K562 (cell line): ENCODE results near the gene TUBG2. TPM values are rescaled to one million over a fixed set of nuclear protein-coding genes. Genes with fewer than 3 reads are reported as not detected.

Experiments
- HCFC1 ChIP-seq: IDR thresholded peaks from 2 replicates; pipeline ENCODE4 v1.6.1; 2012; ENCODE audit warnings: low read depth, low read length, improper control_type of control experiment
- HNRNPLL ChIP-seq: fragments of 200-400 bp; formaldehyde crosslinking; IDR thresholded peaks from 2 replicates; pipeline ENCODE4 v1.6.1; 2017; ENCODE audit warnings: low read length, low read depth, mild to moderate bottlenecking; ENCODE audit not compliant: poor library complexity, severe bottlenecking
- MAFF ChIP-seq: IDR thresholded peaks from 2 replicates; pipeline ENCODE4 v1.6.1; 2012; ENCODE audit warnings: low read length, improper control_type of control experiment
- NFIX ChIP-seq: fragments of 250-450 bp; sonication (Bioruptor Pico); IDR thresholded peaks from 2 replicates; pipeline ENCODE4 v1.4.0; 2020; ENCODE audit warnings: low read depth, mild to moderate bottlenecking, moderate library complexity
- NR2C2 ChIP-seq, 2 experiments: fragments of 200-800 bp in 1 of 2; sonication (Bioruptor generic) in 1 of 2; sonication (generic) in 1 of 2; formaldehyde crosslinking in 1 of 2; IDR thresholded peaks; 2 replicates each; pipeline versions ENCODE4 v1.6.1 to v1.8.0; 2016 to 2022; ENCODE audit warnings: mild to moderate bottlenecking in 1 of 2, missing compliant biosample characterization in 1 of 2, missing genetic modification characterization in 1 of 2, missing genetic modification reagents in 1 of 2
- TEAD4 ChIP-seq, 2 experiments: sonication (generic) in 1 of 2; formaldehyde crosslinking in 1 of 2; IDR thresholded peaks; 2 replicates each; pipeline versions ENCODE4 v1.6.1 to v1.8.0; 2012 to 2022; ENCODE audit warnings: borderline replicate concordance in 1 of 2, inconsistent platforms in 1 of 2, low read length in 1 of 2, mild to moderate bottlenecking in 1 of 2, missing genetic modification reagents in 1 of 2
- TGIF2 ChIP-seq: sonication (generic); formaldehyde crosslinking; IDR thresholded peaks from 2 replicates; pipeline ENCODE4 v1.8.1; 2022; ENCODE audit warnings: mild to moderate bottlenecking, missing genetic modification reagents, moderate library complexity
- XRCC5 ChIP-seq: fragments of 200-400 bp; formaldehyde crosslinking; IDR thresholded peaks from 2 replicates; pipeline ENCODE4 v1.6.1; 2017; ENCODE audit warnings: low read depth, mild to moderate bottlenecking, low read length
- YY1 ChIP-seq, 3 experiments: IDR thresholded peaks; 2 replicates each; pipeline ENCODE4 v1.6.1; 2011; ENCODE audit warnings: low read length in 2 of 3, mild to moderate bottlenecking in 2 of 3, moderate library complexity in 2 of 3, borderline replicate concordance in 1 of 3, control low read depth in 1 of 3, low read depth in 1 of 3; ENCODE audit not compliant: insufficient read depth in 3 of 3, insufficient replicate concordance in 2 of 3, control insufficient read depth in 1 of 3, insufficient read length in 1 of 3; ENCODE audit errors: extremely low read depth in 1 of 3
- ZC3H8 ChIP-seq: fragments of 450-650 bp; IDR thresholded peaks from 2 replicates; pipeline ENCODE4 v1.6.1; 2017
- ZNF316 ChIP-seq: fragments of 450-650 bp; IDR thresholded peaks from 2 replicates; pipeline ENCODE4 v1.6.1; 2016
- ZNF384 ChIP-seq: IDR thresholded peaks from 2 replicates; pipeline ENCODE4 v1.6.1; 2012; ENCODE audit warnings: low read depth, low read length, improper control_type of control experiment
- polyA plus RNA-seq, 8 experiments: library from polyadenylated mRNA; depleted of rRNA in 4 of 8; stranded (reverse) in 5 of 8; unstranded in 3 of 8; fragments of >200 nt; fragmentation: Nextera tagmentation in 2 of 8; fragmentation: Illumina TruSeq in 1 of 8; extraction: Ambion mirVana in 2 of 8; extraction: Trizol in 1 of 8; gene quantifications; 2 replicates each; pipeline versions ENCODE4 v1.2.1 to v1.2.3, GENCODE V29; 2011 to 2014; ENCODE audit warnings: inconsistent platforms in 1 of 8, missing spikeins in 1 of 8
- total RNA-seq, 7 experiments: library from RNA; depleted of rRNA in 6 of 7; stranded (reverse); fragments of >200 nt in 6 of 7; fragmentation: Illumina TruSeq in 2 of 7; extraction: Trizol in 2 of 7; gene quantifications; 2 replicates each; pipeline versions ENCODE4 v1.2.1 to v1.2.3, GENCODE V29; 2011 to 2021; ENCODE audit warnings: low replicate concordance in 1 of 7
- TF ChIP-seq, protein P1 (sequence below): IDR thresholded peaks from 3 replicates; pipeline ENCODE4 v1.6.1; 2011; ENCODE audit warnings: borderline replicate concordance, mild to moderate bottlenecking; ENCODE audit not compliant: insufficient read length, insufficient read depth
- TF ChIP-seq, protein P2 (sequence below): fragments of 450-650 bp; IDR thresholded peaks from 2 replicates; pipeline ENCODE4 v1.6.1; 2016; ENCODE audit warnings: antibody characterized with exemption
- TF ChIP-seq, protein P3 (sequence below): fragments of 250-450 bp; sonication (Bioruptor Pico); IDR thresholded peaks from 2 replicates; pipeline ENCODE4 v1.9.0; 2021; ENCODE audit warnings: mild to moderate bottlenecking
- TF ChIP-seq, protein P4 (sequence below): fragments of 150-350 bp; IDR thresholded peaks from 2 replicates; pipeline ENCODE4 v1.6.1; 2014; ENCODE audit warnings: low read depth, mild to moderate bottlenecking, low read length, borderline replicate concordance
- TF ChIP-seq, protein P5 (sequence below): fragments of 450-650 bp; formaldehyde crosslinking; conservative IDR thresholded peaks from 2 replicates; pipeline ENCODE4 v1.4.0; 2022; ENCODE audit warnings: mild to moderate bottlenecking, missing genetic modification characterization

TUBG2 gene
- total and polyA plus RNA-seq, 9 of the 15 experiments (the other 6 are each of a cell fraction or from before 2014, with no cell fraction given): 0.09 to 0.80 (median 0.24) TPM; not detected in 2

DNA sequence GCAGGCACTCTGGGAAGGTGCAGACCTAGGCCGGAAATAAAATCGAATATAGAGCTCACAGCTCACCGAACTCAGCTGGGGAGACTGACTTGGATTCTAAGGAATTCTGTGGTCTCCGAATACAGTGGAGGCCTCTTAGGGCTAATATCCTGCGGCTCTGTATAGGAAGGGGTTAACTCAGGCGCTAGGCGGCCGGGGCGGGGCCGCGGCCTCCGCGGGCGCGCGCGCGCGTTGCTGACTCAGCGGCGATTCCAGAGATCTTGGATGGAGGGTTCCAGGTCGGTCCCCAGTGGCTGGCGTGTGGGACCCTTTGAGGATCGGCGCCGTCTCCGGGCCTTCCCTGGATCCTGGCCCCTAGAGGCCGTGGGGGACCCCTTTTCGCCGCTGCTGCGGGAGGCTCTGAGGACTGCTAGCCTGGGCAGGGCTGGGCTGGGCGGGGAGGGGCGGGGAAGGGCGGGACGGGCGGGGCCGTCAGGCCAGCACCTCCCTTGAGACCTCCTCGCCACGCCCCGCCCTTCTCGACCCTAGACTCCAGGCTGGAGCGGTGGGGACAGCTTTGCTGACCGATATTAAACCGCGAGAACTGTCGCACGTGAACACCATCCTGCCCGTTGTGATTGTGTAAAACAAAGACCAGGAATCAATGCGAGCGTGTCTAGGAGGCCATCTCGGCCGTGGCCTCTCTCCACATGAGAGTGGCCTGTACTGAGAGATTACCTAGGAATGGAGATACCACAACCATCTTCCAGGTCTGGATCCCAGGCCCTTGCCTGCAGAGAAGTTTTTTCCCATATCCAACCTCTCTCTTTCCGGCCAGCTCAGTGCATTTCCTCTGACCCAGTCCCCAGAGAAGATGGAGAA lies 19.1 kb downstream of the TUBG2 start (continued):
- TF ChIP-seq TEAD4 (IDR thresholded peaks at IDR 0.05; ENCODE audit: low read length): peak; percentile 46; the same call in 1 of the 2 replicates
- TF ChIP-seq TEAD4 (CRISPR knock-in tag; IDR thresholded peaks at IDR 0.05; ENCODE audit: borderline replicate concordance): no peak
- TF ChIP-seq ZNF384: 0 out of 2 replicates have a peak, but pooled peaks have one; percentile 10
- TF ChIP-seq YY1 (IDR thresholded peaks at IDR 0.05; ENCODE audit: borderline replicate concordance in 1 of 3, control insufficient read depth in 1 of 3, extremely low read depth in 1 of 3, insufficient read depth in 3 of 3, insufficient read length in 1 of 3, insufficient replicate concordance in 2 of 3, low read depth in 1 of 3, low read length in 2 of 3): peak in 1 of 3 experiments; percentile 62
- no peak for TF ChIP-seq NR2C2 (CRISPR knock-in tag; IDR thresholded peaks at IDR 0.05)
- peak; percentile 59; the same call in 1 of the 2 replicates for TF ChIP-seq NR2C2 (tag; IDR thresholded peaks at IDR 0.05)
- TF ChIP-seq XRCC5: peak; percentile 22; the same call in 1 of the 2 replicates
- TF ChIP-seq ZC3H8: no peak
- TF ChIP-seq, protein P1, sequence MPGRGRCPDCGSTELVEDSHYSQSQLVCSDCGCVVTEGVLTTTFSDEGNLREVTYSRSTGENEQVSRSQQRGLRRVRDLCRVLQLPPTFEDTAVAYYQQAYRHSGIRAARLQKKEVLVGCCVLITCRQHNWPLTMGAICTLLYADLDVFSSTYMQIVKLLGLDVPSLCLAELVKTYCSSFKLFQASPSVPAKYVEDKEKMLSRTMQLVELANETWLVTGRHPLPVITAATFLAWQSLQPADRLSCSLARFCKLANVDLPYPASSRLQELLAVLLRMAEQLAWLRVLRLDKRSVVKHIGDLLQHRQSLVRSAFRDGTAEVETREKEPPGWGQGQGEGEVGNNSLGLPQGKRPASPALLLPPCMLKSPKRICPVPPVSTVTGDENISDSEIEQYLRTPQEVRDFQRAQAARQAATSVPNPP: no peak
- no peak for TF ChIP-seq TGIF2
- TF ChIP-seq, protein P2, sequence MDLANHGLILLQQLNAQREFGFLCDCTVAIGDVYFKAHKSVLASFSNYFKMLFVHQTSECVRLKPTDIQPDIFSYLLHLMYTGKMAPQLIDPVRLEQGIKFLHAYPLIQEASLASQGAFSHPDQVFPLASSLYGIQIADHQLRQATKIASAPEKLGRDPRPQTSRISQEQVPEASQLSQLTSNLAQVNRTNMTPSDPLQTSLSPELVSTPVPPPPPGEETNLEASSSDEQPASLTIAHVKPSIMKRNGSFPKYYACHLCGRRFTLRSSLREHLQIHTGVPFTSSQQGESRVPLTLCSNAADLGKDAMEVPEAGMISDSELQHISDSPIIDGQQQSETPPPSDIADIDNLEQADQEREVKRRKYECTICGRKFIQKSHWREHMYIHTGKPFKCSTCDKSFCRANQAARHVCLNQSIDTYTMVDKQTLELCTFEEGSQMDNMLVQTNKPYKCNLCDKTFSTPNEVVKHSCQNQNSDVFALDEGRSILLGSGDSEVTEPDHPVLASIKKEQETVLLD: no peak
- TF ChIP-seq NFIX (CRISPR knock-in tag): no peak
- TF ChIP-seq, protein P3, sequence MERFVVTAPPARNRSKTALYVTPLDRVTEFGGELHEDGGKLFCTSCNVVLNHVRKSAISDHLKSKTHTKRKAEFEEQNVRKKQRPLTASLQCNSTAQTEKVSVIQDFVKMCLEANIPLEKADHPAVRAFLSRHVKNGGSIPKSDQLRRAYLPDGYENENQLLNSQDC (CRISPR knock-in tag): no peak
- peak; percentile 97 for TF ChIP-seq ZNF316
- no peak for TF ChIP-seq HNRNPLL
- TF ChIP-seq, protein P4, sequence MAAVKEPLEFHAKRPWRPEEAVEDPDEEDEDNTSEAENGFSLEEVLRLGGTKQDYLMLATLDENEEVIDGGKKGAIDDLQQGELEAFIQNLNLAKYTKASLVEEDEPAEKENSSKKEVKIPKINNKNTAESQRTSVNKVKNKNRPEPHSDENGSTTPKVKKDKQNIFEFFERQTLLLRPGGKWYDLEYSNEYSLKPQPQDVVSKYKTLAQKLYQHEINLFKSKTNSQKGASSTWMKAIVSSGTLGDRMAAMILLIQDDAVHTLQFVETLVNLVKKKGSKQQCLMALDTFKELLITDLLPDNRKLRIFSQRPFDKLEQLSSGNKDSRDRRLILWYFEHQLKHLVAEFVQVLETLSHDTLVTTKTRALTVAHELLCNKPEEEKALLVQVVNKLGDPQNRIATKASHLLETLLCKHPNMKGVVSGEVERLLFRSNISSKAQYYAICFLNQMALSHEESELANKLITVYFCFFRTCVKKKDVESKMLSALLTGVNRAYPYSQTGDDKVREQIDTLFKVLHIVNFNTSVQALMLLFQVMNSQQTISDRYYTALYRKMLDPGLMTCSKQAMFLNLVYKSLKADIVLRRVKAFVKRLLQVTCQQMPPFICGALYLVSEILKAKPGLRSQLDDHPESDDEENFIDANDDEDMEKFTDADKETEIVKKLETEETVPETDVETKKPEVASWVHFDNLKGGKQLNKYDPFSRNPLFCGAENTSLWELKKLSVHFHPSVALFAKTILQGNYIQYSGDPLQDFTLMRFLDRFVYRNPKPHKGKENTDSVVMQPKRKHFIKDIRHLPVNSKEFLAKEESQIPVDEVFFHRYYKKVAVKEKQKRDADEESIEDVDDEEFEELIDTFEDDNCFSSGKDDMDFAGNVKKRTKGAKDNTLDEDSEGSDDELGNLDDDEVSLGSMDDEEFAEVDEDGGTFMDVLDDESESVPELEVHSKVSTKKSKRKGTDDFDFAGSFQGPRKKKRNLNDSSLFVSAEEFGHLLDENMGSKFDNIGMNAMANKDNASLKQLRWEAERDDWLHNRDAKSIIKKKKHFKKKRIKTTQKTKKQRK: no peak
- peak; percentile 5; the same call in 1 of the 2 replicates for TF ChIP-seq HCFC1
- TF ChIP-seq MAFF: peak; percentile 72; the same call in 1 of the 2 replicates
- TF ChIP-seq, protein P5, sequence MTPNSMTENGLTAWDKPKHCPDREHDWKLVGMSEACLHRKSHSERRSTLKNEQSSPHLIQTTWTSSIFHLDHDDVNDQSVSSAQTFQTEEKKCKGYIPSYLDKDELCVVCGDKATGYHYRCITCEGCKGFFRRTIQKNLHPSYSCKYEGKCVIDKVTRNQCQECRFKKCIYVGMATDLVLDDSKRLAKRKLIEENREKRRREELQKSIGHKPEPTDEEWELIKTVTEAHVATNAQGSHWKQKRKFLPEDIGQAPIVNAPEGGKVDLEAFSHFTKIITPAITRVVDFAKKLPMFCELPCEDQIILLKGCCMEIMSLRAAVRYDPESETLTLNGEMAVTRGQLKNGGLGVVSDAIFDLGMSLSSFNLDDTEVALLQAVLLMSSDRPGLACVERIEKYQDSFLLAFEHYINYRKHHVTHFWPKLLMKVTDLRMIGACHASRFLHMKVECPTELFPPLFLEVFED: 0 out of 2 replicates have a peak, but pooled peaks have one; percentile 18
